T-helper 1 cell treated with Interleukin-12 subunit alpha and Interleukin-12 subunit beta and Interleukin-4 antibody, amounts not matched to agents 30 μg/mL and 1 μg/mL, for 36 hours (primary cell): ENCODE results near the gene DUS1L.

Experiments
- H3K27ac Mint-ChIP-seq: one replicate; pipeline ENCODE4 v1.8.0; 2021; ENCODE audit warnings: mild to moderate bottlenecking, mixed read lengths
- H3K27me3 Mint-ChIP-seq: one replicate; pipeline ENCODE4 v1.8.0; 2021; ENCODE audit warnings: low read depth, mixed read lengths
- H3K36me3 Mint-ChIP-seq: one replicate; pipeline ENCODE4 v1.8.0; 2021; ENCODE audit warnings: low read depth, mixed read lengths
- H3K4me1 Mint-ChIP-seq: one replicate; pipeline ENCODE4 v1.8.0; 2021; ENCODE audit warnings: low read depth, mixed read lengths
- H3K4me3 Mint-ChIP-seq: one replicate; pipeline ENCODE4 v1.8.0; 2021; ENCODE audit warnings: mild to moderate bottlenecking, moderate library complexity, mixed read lengths
- H3K9me3 Mint-ChIP-seq: one replicate; pipeline ENCODE4 v1.8.0; 2021; ENCODE audit warnings: mixed read lengths

The DUS1L gene

DNA sequence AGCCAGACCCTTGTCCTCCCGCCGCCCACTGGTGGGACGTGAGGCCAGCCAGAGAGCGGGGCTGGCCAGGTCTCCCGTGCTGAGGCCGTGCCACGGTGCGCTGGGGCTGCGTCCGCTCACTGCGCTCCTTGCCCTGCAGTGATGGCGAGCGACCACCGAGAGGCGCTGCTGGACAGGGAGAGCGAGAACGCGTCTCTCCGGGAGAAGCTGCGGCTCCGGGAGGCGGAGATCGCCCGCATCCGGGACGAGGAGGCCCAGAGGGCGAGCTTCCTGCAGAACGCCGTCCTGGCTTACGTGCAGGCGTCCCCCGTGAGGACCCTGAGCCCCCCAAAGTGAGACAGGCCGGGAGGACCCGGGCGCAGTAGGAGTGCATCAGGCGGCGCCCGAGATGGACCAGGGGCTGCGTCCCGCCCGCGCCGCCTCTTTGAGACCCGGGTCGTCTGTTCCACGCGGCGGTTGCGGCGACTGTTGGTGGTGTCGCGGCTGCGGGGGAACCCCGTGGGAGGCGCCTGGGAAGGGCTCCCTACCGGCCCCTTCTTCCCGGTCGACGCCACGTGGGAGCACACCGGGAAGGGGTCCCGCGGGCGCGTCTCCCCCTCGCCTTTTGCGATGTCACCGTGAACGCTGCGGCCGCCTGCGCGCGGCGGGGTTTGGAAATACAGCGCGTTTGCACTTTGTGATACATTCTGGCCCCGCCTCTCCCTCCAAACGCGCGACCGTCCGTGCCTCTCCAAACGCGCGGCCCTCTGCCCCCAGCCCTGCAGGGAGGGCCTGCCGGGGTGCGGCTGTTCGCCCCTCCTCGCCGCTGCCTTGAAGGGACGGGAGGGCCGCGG, 34.9 kb downstream of the DUS1L start:
- no peaks in the 10 kb centered on the region for H3K27me3 Mint-ChIP-seq
- peaks cover 3% of the 10 kb centered on the region for H3K4me1 Mint-ChIP-seq
- no peaks in the 10 kb centered on the region for H3K9me3 Mint-ChIP-seq
- H3K36me3 Mint-ChIP-seq: peaks cover 7% of the 10 kb centered on the region
- H3K4me3 Mint-ChIP-seq: peak overlapping the region; percentile 85
- peak overlapping the region; percentile 79 for H3K27ac Mint-ChIP-seq

DNA sequence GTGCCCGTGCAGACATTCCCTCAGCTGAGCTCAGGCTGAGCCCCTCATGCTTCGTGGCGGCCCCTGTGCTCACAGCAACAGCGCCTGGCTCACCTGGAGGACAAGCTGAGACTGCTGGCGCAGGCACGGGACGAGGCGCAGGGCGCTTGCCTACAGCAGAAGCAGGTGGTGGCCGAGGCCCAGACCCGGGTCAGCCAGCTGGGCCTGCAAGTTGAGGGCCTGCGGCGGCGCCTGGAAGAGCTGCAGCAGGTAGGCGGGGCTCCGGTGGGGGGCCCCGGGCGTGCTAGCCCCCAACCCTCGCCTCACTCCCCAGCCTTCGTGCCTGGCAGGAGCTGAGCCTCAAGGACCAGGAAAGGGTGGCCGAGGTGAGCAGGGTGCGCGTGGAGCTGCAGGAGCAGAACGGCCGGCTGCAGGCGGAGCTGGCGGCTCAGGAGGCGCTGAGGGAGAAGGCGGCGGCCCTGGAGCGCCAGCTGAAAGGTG, 35.6 kb downstream of the DUS1L start:
- peaks cover 1% of the 10 kb centered on the region for H3K4me1 Mint-ChIP-seq
- H3K27me3 Mint-ChIP-seq: no peaks in the 10 kb centered on the region
- H3K36me3 Mint-ChIP-seq: peaks cover 3% of the 10 kb centered on the region
- H3K9me3 Mint-ChIP-seq: no peaks in the 10 kb centered on the region
- no peak overlapping the region for H3K27ac Mint-ChIP-seq
- H3K4me3 Mint-ChIP-seq: no peak overlapping the region

DNA sequence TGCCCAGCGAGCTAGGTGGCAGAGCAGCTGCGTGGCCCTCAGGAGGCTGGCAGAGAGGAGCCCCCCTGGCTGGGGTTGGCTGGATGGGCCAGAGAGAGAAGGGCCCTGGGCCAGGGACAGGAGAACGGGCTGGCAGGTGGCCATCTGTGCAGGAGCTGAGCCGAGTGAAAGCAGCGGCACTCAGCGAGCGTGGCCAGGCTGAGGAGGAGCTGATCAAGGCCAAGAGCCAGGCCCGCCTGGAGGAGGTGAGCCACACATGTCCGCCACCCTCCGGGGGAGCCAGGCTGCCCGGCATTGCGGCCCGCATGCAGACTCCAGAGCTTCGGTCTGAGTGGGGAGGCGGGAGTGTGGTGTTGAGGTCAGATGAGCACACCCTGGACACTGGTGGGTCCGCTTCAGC, 36.2 kb downstream of the DUS1L start:
- Mint-ChIP-seq H3K4me1 (peaks cover 1% of the 10 kb centered on the region), H3K27me3 (no peaks in the 10 kb centered on the region), H3K9me3 (no peaks in the 10 kb centered on the region), H3K36me3 (peaks cover 3% of the 10 kb centered on the region), H3K4me3 (peak overlapping the region; percentile 61), H3K27ac (no peak overlapping the region)

DNA sequence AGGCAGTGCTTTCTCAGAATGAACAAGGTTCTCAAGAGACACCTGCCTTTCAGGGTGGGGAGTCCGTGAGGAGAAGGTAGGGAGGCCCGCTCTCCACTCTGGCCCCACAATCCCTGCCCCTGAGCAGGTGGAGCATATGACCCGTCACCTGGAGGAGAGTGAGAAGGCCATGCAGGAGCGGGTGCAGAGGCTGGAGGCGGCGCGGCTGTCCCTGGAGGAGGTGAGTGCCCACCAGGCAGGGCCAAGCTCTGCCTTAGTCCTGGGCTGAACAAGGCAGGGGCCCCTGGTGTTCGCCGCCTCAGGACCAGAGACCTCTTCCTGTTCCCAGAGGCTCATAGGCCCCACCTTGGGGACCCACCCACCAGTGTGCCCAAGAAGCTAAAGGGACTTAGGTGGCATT, 36.6 kb downstream of the DUS1L start:
- no peaks in the 10 kb centered on the region for H3K27me3 Mint-ChIP-seq
- no peak overlapping the region for H3K27ac Mint-ChIP-seq
- H3K4me3 Mint-ChIP-seq: no peak overlapping the region
- H3K9me3 Mint-ChIP-seq: no peaks in the 10 kb centered on the region
- H3K4me1 Mint-ChIP-seq: peaks cover 5% of the 10 kb centered on the region
- H3K36me3 Mint-ChIP-seq: peaks cover 3% of the 10 kb centered on the region

DNA sequence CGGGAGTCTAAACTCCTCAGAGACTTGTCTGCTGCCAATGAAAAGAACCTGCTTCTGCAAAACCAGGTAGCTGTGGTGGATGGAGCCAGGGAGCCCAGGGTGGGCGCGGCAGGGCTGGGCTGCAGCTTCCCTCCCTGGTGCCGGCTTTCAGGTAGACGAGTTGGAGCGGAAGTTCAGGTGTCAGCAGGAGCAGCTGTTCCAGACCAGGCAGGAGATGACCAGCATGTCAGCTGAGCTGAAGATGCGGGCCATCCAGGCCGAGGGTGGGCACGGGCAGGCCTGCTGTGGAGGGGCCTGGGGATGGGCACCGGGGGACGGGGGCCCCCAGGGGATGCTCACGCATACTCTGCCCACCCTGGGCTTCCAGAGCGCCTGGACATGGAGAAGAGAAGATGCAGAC, 37.4 kb downstream of the DUS1L start:
- H3K4me1 Mint-ChIP-seq: peaks cover 8% of the 10 kb centered on the region
- peaks cover 3% of the 10 kb centered on the region for H3K36me3 Mint-ChIP-seq
- H3K4me3 Mint-ChIP-seq: no peak overlapping the region
- H3K27me3 Mint-ChIP-seq: no peaks in the 10 kb centered on the region
- no peaks in the 10 kb centered on the region for H3K9me3 Mint-ChIP-seq
- H3K27ac Mint-ChIP-seq: no peak overlapping the region

DNA sequence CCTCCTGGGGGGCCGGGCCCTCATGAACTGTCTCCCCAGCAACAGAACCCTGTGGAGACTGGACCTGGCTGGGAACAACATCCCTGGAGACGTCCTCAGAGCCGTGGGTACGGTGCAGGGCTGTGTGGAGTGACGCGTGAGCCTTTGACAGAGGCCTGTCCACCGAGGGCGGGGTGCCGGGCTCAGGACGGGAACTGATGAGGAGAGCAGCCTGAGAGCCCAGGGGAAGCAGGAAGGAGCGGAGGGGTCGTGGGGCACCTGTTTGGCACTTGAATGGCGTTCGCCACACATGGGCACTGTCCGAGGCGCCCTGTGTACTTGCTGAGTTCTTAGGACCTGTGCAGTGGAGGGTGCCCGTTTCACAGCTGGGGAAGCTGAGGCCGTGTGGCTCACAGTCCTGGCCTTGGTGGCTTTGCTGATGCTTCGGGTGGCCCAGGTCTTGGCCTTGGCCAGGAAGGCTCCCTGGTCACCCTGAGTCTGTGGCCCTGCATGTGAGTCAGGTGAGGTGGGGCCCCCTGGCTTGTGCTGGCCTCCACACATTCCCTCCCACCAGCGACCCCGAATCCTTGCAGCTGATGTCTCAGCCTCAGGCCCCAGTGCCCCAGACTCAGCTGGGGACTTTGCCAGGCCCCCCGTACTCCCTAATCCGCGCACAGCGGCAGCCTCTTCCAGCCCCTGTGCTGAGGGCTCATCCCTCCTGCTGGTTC, 40.0 kb downstream of the DUS1L start:
- H3K4me1 Mint-ChIP-seq: peaks cover 15% of the 10 kb centered on the region
- H3K4me3 Mint-ChIP-seq: no peak overlapping the region
- no peaks in the 10 kb centered on the region for H3K9me3 Mint-ChIP-seq
- peaks cover 3% of the 10 kb centered on the region for H3K36me3 Mint-ChIP-seq
- no peak overlapping the region for H3K27ac Mint-ChIP-seq
- no peaks in the 10 kb centered on the region for H3K27me3 Mint-ChIP-seq

DNA sequence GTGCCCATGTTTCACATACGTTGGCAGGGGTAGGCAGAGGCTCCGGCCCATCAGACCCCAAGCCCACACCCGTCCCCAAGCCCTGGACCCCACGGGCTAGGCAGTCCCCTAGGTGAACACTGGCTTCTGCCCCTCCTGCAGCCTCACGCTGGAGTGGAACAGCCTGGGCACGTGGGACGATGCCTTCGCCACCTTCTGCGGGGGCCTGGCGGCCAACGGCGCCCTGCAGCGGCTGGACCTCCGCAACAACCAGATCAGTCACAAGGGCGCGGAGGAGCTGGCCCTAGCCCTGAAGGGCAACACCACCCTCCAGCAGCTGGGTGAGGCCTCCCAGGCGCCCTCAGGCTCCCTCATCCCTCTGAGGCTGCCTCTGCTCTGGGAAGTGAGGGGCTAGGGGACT, 40.7 kb downstream of the DUS1L start:
- Mint-ChIP-seq H3K4me1 (peaks cover 15% of the 10 kb centered on the region), H3K4me3 (no peak overlapping the region), H3K27ac (no peak overlapping the region), H3K36me3 (peaks cover 3% of the 10 kb centered on the region), H3K27me3 (no peaks in the 10 kb centered on the region), H3K9me3 (no peaks in the 10 kb centered on the region)

DNA sequence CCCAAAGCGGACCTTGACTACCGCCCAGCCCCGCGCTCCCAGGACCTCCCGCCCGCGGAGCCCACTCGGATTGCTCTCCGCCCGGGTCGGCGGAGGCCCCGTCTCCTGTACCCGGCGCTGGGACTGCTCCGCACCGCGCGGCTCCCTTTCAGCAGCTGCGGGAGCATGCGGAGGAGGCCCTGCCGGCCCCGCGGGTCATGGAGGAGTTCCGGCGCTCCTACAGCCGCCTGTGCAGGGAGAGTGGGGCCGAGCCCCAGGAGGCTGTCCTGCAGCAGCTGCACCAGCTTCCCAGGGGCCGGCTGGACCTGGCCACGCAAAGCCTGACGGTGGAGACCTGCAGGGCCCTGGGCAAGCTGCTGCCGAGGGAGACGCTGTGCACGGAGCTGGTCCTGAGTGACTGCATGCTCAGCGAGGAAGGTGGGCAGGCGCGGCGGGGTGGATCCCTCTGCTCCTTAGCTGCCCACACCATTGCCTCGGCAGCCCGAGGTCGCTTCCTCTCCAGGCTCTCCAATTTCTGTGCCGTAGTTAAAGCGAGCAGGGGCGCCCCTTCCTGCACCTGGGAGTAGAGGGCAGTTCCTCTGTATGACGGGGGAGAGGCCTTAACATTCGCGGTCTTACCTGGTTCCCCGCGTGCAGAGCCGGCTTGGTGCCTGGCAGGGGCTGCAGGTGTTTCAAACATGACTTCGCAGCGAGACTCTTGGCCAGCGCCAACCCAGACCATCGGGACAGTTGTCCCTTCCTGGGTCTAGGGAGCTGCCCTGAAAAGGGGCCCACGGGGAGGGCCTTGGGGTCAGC, 42.0 kb downstream of the DUS1L start:
- Mint-ChIP-seq H3K27ac (peak overlapping the region; percentile 45), H3K9me3 (no peaks in the 10 kb centered on the region), H3K36me3 (peaks cover 3% of the 10 kb centered on the region)

DNA sequence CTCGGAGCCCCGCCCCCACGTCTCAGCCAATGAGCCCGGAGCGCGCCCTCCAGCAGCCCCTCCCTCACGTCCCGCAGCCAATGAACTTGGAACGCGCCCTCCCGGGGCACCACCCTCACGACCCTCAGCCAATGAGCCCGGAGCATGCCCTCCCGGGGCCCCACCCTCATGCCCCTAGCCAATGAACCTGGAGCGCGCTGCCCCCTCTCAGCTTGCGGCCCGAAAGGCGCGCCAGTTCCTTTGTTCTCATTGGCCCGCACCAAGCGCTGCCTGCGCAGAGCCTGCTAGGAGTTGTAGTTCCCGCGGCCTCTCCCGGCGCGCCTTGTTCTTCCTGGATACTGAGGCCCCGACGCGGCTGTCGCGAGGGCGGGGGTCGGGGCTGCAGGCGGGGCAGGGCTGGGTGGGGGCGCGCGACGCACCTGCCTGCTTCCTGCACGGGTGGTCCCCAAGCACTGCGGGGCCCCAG, 42.6 kb downstream of the DUS1L start, which contains the start of gene LRRC45:
TSS of gene LRRC45 (plus strand) at position 325 of the 466 bp plus-strand sequence. CDS start 339 bp downstream, outside the sequence.
- Mint-ChIP-seq H3K36me3 (peaks cover 3% of the 10 kb centered on the region), H3K4me3 (peak within 1 kb of the TSS; percentile 82), H3K27me3 (no peaks in the 10 kb centered on the region), H3K27ac (peak within 1 kb of the TSS; percentile 59), H3K4me1 (peaks cover 15% of the 10 kb centered on the region), H3K9me3 (no peaks in the 10 kb centered on the region)

More for the DNA sequence above, 42.0 kb downstream of the DUS1L start:
- H3K4me1 Mint-ChIP-seq: peaks cover 15% of the 10 kb centered on the region
- peak overlapping the region; percentile 79 for H3K4me3 Mint-ChIP-seq
- H3K27me3 Mint-ChIP-seq: no peaks in the 10 kb centered on the region

DNA sequence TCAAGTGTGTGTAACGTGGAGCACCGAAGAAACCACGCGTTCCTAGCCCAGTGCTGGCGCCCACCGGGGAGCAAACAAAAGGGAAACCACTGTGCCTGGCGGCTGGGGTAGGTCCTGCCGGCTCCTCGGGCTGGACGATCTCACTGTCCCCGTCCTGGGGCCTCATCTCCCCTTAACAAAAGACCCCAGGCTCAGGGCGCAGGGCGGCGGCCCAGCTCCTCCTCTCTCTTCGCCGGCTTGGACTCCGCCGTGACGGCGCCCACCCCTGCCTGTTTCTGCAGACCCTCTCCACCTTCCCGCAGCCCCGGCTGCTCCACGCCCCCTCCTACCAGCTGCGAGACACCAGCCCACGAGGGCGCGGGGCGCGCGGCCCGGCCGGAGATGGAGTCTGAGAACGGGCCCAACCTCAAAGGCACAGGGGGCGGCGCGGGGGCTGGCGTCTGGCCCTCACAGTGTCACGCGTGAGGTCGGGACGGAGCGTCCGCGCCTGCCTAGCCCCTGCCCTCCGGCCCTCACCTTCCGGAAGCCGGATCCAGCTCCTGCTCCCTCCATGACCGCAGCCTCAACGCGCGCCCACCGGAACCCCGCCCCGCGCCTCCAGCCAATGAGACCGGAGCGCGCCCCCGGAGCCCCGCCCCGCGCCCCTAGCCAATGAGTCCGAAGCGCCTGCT, 43.2 kb downstream of the DUS1L start, which contains the start of gene CENPX:
TSS of gene CENPX (minus strand) at position 569 of the 671 bp plus-strand sequence. CDS start at position 552, 17 bp downstream.
- H3K4me1 Mint-ChIP-seq: peaks cover 15% of the 10 kb centered on the region
- H3K9me3 Mint-ChIP-seq: no peaks in the 10 kb centered on the region
- peaks cover 3% of the 10 kb centered on the region for H3K36me3 Mint-ChIP-seq
- H3K4me3 Mint-ChIP-seq: peak within 1 kb of the TSS; percentile 82
- H3K27me3 Mint-ChIP-seq: no peaks in the 10 kb centered on the region
- peak within 1 kb of the TSS; percentile 59 for H3K27ac Mint-ChIP-seq

DNA sequence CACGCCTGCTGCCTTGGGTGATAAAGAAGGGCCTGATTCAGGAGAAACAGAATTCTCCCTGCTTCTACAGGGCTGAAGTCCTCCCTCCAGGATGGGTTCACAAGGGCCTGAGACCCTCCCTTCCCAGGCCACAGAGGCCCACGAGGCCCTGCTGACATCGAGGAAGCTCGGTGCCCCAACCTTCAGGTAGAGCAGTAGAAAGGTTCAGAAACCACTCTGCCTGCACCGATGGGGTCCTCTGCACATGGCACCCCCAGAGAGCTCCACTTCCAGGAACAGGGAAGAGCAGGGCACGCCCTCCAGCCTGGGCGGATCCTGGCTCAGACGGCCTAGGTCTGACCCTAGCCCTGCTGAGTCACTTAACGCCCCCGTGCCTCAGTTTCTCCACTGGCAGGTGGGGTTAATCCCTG, 43.7 kb downstream of the DUS1L start:
- H3K27me3 Mint-ChIP-seq: no peaks in the 10 kb centered on the region
- peak overlapping the region; percentile 82 for H3K4me3 Mint-ChIP-seq
- H3K36me3 Mint-ChIP-seq: peaks cover 3% of the 10 kb centered on the region
- H3K9me3 Mint-ChIP-seq: no peaks in the 10 kb centered on the region
- H3K4me1 Mint-ChIP-seq: peaks cover 15% of the 10 kb centered on the region
- peak overlapping the region; percentile 59 for H3K27ac Mint-ChIP-seq

DNA sequence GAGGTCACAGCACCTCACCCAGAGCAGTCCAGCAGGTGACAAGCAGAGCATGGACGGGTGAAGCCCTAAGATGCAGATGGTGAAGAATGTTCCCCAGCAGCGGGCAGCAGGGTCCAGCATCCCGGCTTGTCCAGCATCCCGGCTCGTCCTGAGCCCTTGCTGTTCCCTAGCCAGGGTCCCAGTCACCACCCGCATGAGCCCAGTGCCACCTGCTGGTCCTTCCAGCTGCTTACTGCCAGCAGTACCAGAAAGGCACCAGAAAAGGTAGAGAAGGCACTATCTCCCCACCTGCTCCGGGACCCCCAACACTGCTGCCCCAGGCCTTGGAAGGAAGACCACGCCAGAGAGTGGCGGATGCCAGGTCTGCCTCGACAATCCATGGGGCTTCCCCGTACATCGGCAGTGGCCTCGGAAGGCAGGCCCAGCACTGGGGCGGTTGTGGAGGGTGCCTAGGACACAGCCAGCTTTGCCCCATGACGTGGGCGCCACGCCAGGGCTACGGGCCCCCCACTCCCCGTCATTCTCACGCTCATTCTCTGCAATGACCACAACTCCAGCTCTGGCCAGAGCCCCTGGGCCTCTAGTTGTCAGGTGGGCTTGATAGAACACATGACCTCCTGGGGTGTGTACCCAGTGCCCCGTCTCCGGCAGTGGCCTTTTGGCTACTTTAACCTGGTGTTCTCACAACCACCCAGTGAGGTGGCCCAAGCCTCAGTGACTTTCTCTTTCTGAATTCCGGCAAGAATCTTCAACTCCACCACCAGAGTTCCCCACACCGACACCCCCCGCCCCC, 44.3 kb downstream of the DUS1L start:
- H3K4me3 Mint-ChIP-seq: peak overlapping the region; percentile 82
- peaks cover 15% of the 10 kb centered on the region for H3K4me1 Mint-ChIP-seq

DNA sequence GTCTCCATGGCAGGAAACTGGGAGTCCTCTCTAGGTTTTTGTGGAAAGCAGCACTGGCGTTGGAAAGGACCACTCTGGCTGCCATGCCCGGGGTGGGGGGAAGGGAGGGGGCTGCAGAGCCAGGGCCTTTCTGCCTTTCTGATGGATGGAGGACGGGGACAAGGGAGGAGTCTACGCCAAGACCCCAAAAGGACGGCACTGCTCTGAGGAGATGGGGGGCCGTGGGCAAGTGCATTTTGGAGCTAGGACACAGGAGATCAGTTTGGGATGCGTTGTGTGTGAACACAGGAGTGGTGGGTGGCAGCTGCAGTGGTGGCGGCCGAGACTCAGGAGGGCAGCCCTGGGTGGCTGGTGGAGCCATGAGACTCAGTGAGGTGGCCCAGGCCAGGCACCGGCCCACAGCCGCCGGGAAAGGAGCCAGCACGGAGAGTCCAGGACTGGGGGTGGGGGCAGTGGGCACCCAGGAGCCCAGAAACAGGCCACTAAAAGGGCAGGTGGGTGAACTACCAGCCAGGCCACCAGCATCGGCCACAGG, 45.0 kb downstream of the DUS1L start:
- Mint-ChIP-seq H3K4me3 (peak overlapping the region; percentile 48), H3K27ac (no peak overlapping the region), H3K36me3 (peaks cover 3% of the 10 kb centered on the region), H3K4me1 (peaks cover 15% of the 10 kb centered on the region), H3K9me3 (no peaks in the 10 kb centered on the region), H3K27me3 (no peaks in the 10 kb centered on the region)

More for the DNA sequence above, 44.3 kb downstream of the DUS1L start:
- H3K36me3 Mint-ChIP-seq: peaks cover 3% of the 10 kb centered on the region
- no peaks in the 10 kb centered on the region for H3K27me3 Mint-ChIP-seq
- H3K27ac Mint-ChIP-seq: peak overlapping the region; percentile 59
- H3K9me3 Mint-ChIP-seq: no peaks in the 10 kb centered on the region
